SK-N-SH treated with all-trans-retinoic acid at 6 μM for 48 hours (cell line): ENCODE data around the gene BRCA2.

ENCODE experiments used
- ATAC-seq: fragments of 200-7000 bp; cut with Tn5 transposase; 3 replicates; pipeline ENCODE4 v1.9.1; 2020; ENCODE audit warnings: mild to moderate bottlenecking, moderate library complexity
- ARNTL ChIP-seq: fragments of 450-650 bp; formaldehyde crosslinking; IDR thresholded peaks from 2 replicates; pipeline ENCODE4 v1.5.0; 2020; ENCODE audit warnings: low read depth, mild to moderate bottlenecking, moderate library complexity, borderline replicate concordance
- BACH2 ChIP-seq: fragments of 250-450 bp; sonication (Bioruptor Pico); IDR thresholded peaks from 2 replicates; pipeline ENCODE4 v1.9.0; 2021; ENCODE audit warnings: mild to moderate bottlenecking, borderline replicate concordance
- CSDC2 ChIP-seq: fragments of 250-450 bp; sonication (Bioruptor Pico); IDR thresholded peaks from 2 replicates; pipeline ENCODE4 v1.5.0; 2020; ENCODE audit warnings: mild to moderate bottlenecking, moderate library complexity
- ESRRG ChIP-seq: fragments of 250-450 bp; sonication (Bioruptor Pico); IDR thresholded peaks from 2 replicates; pipeline ENCODE4 v1.6.1; 2021; ENCODE audit warnings: mild to moderate bottlenecking
- GLIS3 ChIP-seq: fragments of 250-450 bp; sonication (Bioruptor Pico); IDR thresholded peaks from 2 replicates; pipeline ENCODE4 v1.5.0; 2020; ENCODE audit warnings: mild to moderate bottlenecking, moderate library complexity
- ISL1 ChIP-seq: fragments of 250-450 bp; sonication (Bioruptor Pico); IDR thresholded peaks from 2 replicates; pipeline ENCODE4 v2.1.2; 2022; ENCODE audit warnings: mild to moderate bottlenecking, moderate library complexity
- OSR1 ChIP-seq: fragments of 250-450 bp; sonication (Bioruptor Pico); IDR thresholded peaks from 2 replicates; pipeline ENCODE4 v1.8.0; 2022; ENCODE audit warnings: moderate library complexity, mild to moderate bottlenecking, inconsistent platforms
- PATZ1 ChIP-seq: fragments of 250-450 bp; sonication (Bioruptor Pico); IDR thresholded peaks from 2 replicates; pipeline ENCODE4 v1.8.0; 2020; ENCODE audit warnings: mild to moderate bottlenecking, moderate library complexity, borderline replicate concordance
- POU6F1 ChIP-seq: fragments of 250-450 bp; sonication (Bioruptor Pico); IDR thresholded peaks from 2 replicates; pipeline ENCODE4 v1.8.0; 2021; ENCODE audit warnings: low read depth, mild to moderate bottlenecking, moderate library complexity, borderline replicate concordance
- PPARA ChIP-seq: fragments of 250-450 bp; sonication (Bioruptor Pico); IDR thresholded peaks from 2 replicates; pipeline ENCODE4 v1.5.0; 2020; ENCODE audit warnings: mild to moderate bottlenecking, borderline replicate concordance
- RARB ChIP-seq: fragments of 250-450 bp; sonication (Bioruptor Pico); IDR thresholded peaks from 2 replicates; pipeline ENCODE4 v1.8.0; 2021; ENCODE audit warnings: mild to moderate bottlenecking, moderate library complexity
- SNAI2 ChIP-seq: fragments of 250-450 bp; sonication (Bioruptor Pico); IDR thresholded peaks from 2 replicates; pipeline ENCODE4 v1.5.0; 2020; ENCODE audit warnings: mild to moderate bottlenecking, moderate library complexity
- TCF4 ChIP-seq: fragments of 250-450 bp; sonication (Bioruptor Pico); IDR thresholded peaks from 2 replicates; pipeline ENCODE4 v1.8.0; 2021; ENCODE audit warnings: mild to moderate bottlenecking, moderate library complexity, borderline replicate concordance
- TOX ChIP-seq: fragments of 250-450 bp; sonication (Bioruptor Pico); IDR thresholded peaks from 2 replicates; pipeline ENCODE4 v1.8.0; 2021; ENCODE audit warnings: mild to moderate bottlenecking, moderate library complexity, borderline replicate concordance
- TSHZ2 ChIP-seq: fragments of 250-450 bp; sonication (Bioruptor Pico); IDR thresholded peaks from 2 replicates; pipeline ENCODE4 v1.5.0; 2020; ENCODE audit warnings: mild to moderate bottlenecking, moderate library complexity
- ZC3H10 ChIP-seq: fragments of 250-450 bp; sonication (Bioruptor Pico); IDR thresholded peaks from 2 replicates; pipeline ENCODE4 v1.5.1; 2021; ENCODE audit warnings: mild to moderate bottlenecking, moderate library complexity
- ZFP3 ChIP-seq: fragments of 250-450 bp; sonication (Bioruptor Pico); IDR thresholded peaks from 2 replicates; pipeline ENCODE4 v1.5.0; 2020; ENCODE audit warnings: mild to moderate bottlenecking, moderate library complexity
- ZFP30 ChIP-seq: fragments of 450-650 bp; formaldehyde crosslinking; IDR thresholded peaks from 2 replicates; pipeline ENCODE4 v1.5.0; 2022; ENCODE audit warnings: mild to moderate bottlenecking, moderate library complexity
- ZNF70 ChIP-seq: fragments of 450-650 bp; formaldehyde crosslinking; IDR thresholded peaks from 2 replicates; pipeline ENCODE4 v1.5.0; 2020; ENCODE audit warnings: mild to moderate bottlenecking, moderate library complexity
- ZNF8 ChIP-seq: fragments of 450-650 bp; formaldehyde crosslinking; IDR thresholded peaks from 2 replicates; pipeline ENCODE4 v1.5.0; 2020; ENCODE audit warnings: mild to moderate bottlenecking, moderate library complexity
- TF ChIP-seq, protein P1 (sequence below): fragments of 250-450 bp; sonication (Bioruptor Pico); IDR thresholded peaks from 2 replicates; pipeline ENCODE4 v1.5.1; 2020; ENCODE audit warnings: low read depth, mild to moderate bottlenecking, moderate library complexity
- TF ChIP-seq, protein P2 (sequence below): fragments of 250-450 bp; sonication (Bioruptor Pico); IDR thresholded peaks from 2 replicates; pipeline ENCODE4 v1.5.1; 2021; ENCODE audit warnings: mild to moderate bottlenecking, moderate library complexity

Gene BRCA2

DNA sequence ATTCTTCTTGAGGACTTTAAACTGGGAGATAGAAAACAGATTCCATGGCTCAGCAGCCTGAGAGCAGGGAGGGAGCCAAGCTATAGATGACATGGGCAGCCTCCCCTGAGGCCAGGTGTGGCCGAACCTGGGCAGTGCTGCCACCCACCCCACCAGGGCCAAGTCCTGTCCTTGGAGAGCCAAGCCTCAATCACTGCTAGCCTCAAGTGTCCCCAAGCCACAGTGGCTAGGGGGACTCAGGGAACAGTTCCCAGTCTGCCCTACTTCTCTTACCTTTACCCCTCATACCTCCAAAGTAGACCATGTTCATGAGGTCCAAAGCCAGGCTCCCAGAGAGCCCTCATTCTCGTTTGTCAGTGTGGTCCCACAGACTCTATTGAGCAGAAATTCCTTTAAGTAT lies 104.6 kb downstream of the BRCA2 start (continued):
- TF ChIP-seq, protein P1, sequence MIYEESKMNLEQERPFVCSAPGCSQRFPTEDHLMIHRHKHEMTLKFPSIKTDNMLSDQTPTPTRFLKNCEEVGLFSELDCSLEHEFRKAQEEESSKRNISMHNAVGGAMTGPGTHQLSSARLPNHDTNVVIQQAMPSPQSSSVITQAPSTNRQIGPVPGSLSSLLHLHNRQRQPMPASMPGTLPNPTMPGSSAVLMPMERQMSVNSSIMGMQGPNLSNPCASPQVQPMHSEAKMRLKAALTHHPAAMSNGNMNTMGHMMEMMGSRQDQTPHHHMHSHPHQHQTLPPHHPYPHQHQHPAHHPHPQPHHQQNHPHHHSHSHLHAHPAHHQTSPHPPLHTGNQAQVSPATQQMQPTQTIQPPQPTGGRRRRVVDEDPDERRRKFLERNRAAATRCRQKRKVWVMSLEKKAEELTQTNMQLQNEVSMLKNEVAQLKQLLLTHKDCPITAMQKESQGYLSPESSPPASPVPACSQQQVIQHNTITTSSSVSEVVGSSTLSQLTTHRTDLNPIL (CRISPR knock-in tag) = no peak
- no peak for TF ChIP-seq ESRRG (CRISPR knock-in tag)
- no peak for TF ChIP-seq ISL1 (CRISPR knock-in tag)
- TF ChIP-seq PATZ1 (CRISPR knock-in tag) = no peak
- TF ChIP-seq PPARA = no peak
- no peak for TF ChIP-seq OSR1 (CRISPR knock-in tag)

GRCh38 chr13:32423592-32423991 lies 108.3 kb downstream of the BRCA2 start:
- TF ChIP-seq PATZ1 (CRISPR knock-in tag) (no peak), OSR1 (CRISPR knock-in tag) (no peak), TCF4 (no peak), ZNF8 (CRISPR knock-in tag) (no peak), GLIS3 (CRISPR knock-in tag) (no peak), BACH2 (no peak), ZFP3 (CRISPR knock-in tag) (no peak), ARNTL (CRISPR knock-in tag) (no peak), CSDC2 (CRISPR knock-in tag) (no peak), POU6F1 (CRISPR knock-in tag) (no peak), TOX (CRISPR knock-in tag) (no peak), RARB (CRISPR knock-in tag) (no peak), SNAI2 (CRISPR knock-in tag) (no peak), ISL1 (CRISPR knock-in tag) (no peak), ZC3H10 (CRISPR knock-in tag) (no peak), ZNF70 (no peak), ZFP30 (CRISPR knock-in tag) (no peak), TSHZ2 (CRISPR knock-in tag) (no peak)
- TF ChIP-seq, protein P1 (CRISPR knock-in tag) = no peak
- TF ChIP-seq, protein P2, sequence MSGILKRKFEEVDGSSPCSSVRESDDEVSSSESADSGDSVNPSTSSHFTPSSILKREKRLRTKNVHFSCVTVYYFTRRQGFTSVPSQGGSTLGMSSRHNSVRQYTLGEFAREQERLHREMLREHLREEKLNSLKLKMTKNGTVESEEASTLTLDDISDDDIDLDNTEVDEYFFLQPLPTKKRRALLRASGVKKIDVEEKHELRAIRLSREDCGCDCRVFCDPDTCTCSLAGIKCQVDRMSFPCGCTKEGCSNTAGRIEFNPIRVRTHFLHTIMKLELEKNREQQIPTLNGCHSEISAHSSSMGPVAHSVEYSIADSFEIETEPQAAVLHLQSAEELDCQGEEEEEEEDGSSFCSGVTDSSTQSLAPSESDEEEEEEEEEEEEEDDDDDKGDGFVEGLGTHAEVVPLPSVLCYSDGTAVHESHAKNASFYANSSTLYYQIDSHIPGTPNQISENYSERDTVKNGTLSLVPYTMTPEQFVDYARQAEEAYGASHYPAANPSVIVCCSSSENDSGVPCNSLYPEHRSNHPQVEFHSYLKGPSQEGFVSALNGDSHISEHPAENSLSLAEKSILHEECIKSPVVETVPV (CRISPR knock-in tag) = no peak
- ATAC-seq = no peak
